Stimulated activated CD8-positive, alpha-beta memory T cell treated with anti-CD3 and anti-CD28 coated beads, Interleukin-12 subunit alpha, Interleukin-12 subunit beta, amount 100 ng/mL, for 1 hour (primary cell): ENCODE results near the gene SCRN1.

Experiments
- DNase-seq: peaks from one replicate; pipeline ENCODE4 v3.0.0-alpha.2; 2020; ENCODE audit warnings: low read depth

Gene SCRN1

GRCh38 chr7:30005464-30005863 is 15.9 kb upstream of the SCRN1 start:
- no peak for DNase-seq

GRCh38 chr7:30003098-30003497 is 13.5 kb upstream of the SCRN1 start:
- no peak for DNase-seq

- DNase-seq, result no peak
Observed at GRCh38 chr7:30001998-30002397, 12.4 kb upstream of the SCRN1 start.

GRCh38 chr7:29998489-29998888 is 8.9 kb upstream of the SCRN1 start:
- no peak for DNase-seq

- DNase-seq, result no peak
Observed at GRCh38 chr7:29996321-29996720, 6.7 kb upstream of the SCRN1 start.

- DNase-seq, result no peak
Observed at GRCh38 chr7:29995652-29996051, 6.1 kb upstream of the SCRN1 start.

- no peak for DNase-seq
Observed at GRCh38 chr7:29993140-29993539, 3.5 kb upstream of the SCRN1 start.

- no peak for DNase-seq
Observed at GRCh38 chr7:29991937-29992336, 2.3 kb upstream of the SCRN1 start.

- no peak for DNase-seq
Observed at GRCh38 chr7:29990931-29991330, 1.3 kb upstream of the SCRN1 start.

- no peak for DNase-seq
Observed at GRCh38 chr7:29988424-29989256, 961 bp downstream of the SCRN1 start.

- DNase-seq, result no peak
Observed at GRCh38 chr7:29987811-29988317, 1.7 kb downstream of the SCRN1 start.

- no peak for DNase-seq
Observed at GRCh38 chr7:29987083-29987482, 2.5 kb downstream of the SCRN1 start.

GRCh38 chr7:29980151-29980550 is 9.4 kb downstream of the SCRN1 start:
- DNase-seq, result no peak

- DNase-seq, result no peak
Observed at GRCh38 chr7:29977886-29978651, 11.5 kb downstream of the SCRN1 start.

GRCh38 chr7:29976673-29977415 is 12.8 kb downstream of the SCRN1 start:
- no peak for DNase-seq

GRCh38 chr7:29976266-29976665 is 13.3 kb downstream of the SCRN1 start:
- no peak for DNase-seq

- DNase-seq, result no peak
Observed at GRCh38 chr7:29975561-29975960, 14.0 kb downstream of the SCRN1 start.

- DNase-seq, result no peak
Observed at GRCh38 chr7:29974286-29974685, 15.3 kb downstream of the SCRN1 start.

- no peak for DNase-seq
Observed at GRCh38 chr7:29972315-29972669, 17.3 kb downstream of the SCRN1 start.

- no peak for DNase-seq
Observed at GRCh38 chr7:29971566-29972314, 17.9 kb downstream of the SCRN1 start.

GRCh38 chr7:29970158-29970557 is 19.4 kb downstream of the SCRN1 start:
- no peak for DNase-seq

- no peak for DNase-seq
Observed at GRCh38 chr7:29969738-29970137, 19.9 kb downstream of the SCRN1 start.
